Measurements from ENCODE around the gene MGAT1. TPM values are rescaled to one million over a fixed set of nuclear protein-coding genes. Genes with fewer than 3 reads are reported as not detected.
"Not testable (repeated sequence)": the region's sequence is repeated elsewhere in the genome, so short reads cannot be mapped to it uniquely, and the experiment has no call there.

The MGAT1 gene
- total RNA-seq, 1 experiment from 2014 or later = 104 TPM

- no TSS peak for BruUV-seq (replicated peaks)
- no peaks in the 10 kb centered on the region for H3K9me2 ChIP-seq (replicated peaks; ENCODE audit: low read length)
- H3K9me3 ChIP-seq (ENCODE audit: low read length) = no peaks in the 10 kb centered on the region
- H3K79me2 ChIP-seq (ENCODE audit: low read length) = no peaks in the 10 kb centered on the region
- intact Hi-C loops (cut with micrococcal nuclease) = loop anchor here (5.0 kb wide), 1 partner anchor 390 kb away; no protein-coding TSS in a partner anchor
- TF ChIP-seq EZH2phosphoT487 (IDR thresholded peaks at IDR 0.05; ENCODE audit: borderline replicate concordance, low read length) (no peak), CTCF (conservative IDR thresholded peaks at IDR 0.05; ENCODE audit: low read depth, low read length) (no peak), EZH2 (IDR thresholded peaks at IDR 0.05; ENCODE audit: low read length, unreplicated experiment) (no peak)
- CTCF ChIA-PET = no interaction called here
- H4K20me1 ChIP-seq (ENCODE audit: low read length) = no peaks in the 10 kb centered on the region
- no peaks in the 10 kb centered on the region for H3K36me3 ChIP-seq (ENCODE audit: low read depth, low read length)
- no peak overlapping the region for H2AFZ ChIP-seq (ENCODE audit: low read length)
- no peak for ATAC-seq
- no peak overlapping the region for H3K9ac ChIP-seq (ENCODE audit: low read length)
- H3F3A ChIP-seq (ENCODE audit: low read length, unreplicated experiment) = peaks cover 5% of the 10 kb centered on the region
- DNase-seq = no peak
- no peak overlapping the region for H3K27ac ChIP-seq (ENCODE audit: low read length)
- peaks cover 20% of the 10 kb centered on the region for H3K4me1 ChIP-seq (ENCODE audit: insufficient read depth, low read length)
- POLR2A ChIA-PET (ENCODE audit: unreplicated experiment) = no interaction called here
- no peak overlapping the region for H3K4me2 ChIP-seq (ENCODE audit: low read length)
- no peaks in the 10 kb centered on the region; the same call in 1 of the 2 replicates for H3K27me3 ChIP-seq (ENCODE audit: low read length)
- no peak overlapping the region for H3K4me3 ChIP-seq (ENCODE audit: low read length)
Measured at GRCh38 chr5:180782748-180783147, 19.9 kb downstream of the MGAT1 start.

GRCh38 chr5:180781900-180782326 lies 20.7 kb downstream of the MGAT1 start:
- H3K27ac ChIP-seq (ENCODE audit: low read length); H3K9me3 ChIP-seq (ENCODE audit: low read length); H3K9me2 ChIP-seq (replicated peaks; ENCODE audit: low read length); POLR2A ChIA-PET (ENCODE audit: unreplicated experiment); H3K4me3 ChIP-seq (ENCODE audit: low read length); H3F3A ChIP-seq (ENCODE audit: low read length, unreplicated experiment); H2AFZ ChIP-seq (ENCODE audit: low read length); BruUV-seq (replicated peaks); H3K27me3 ChIP-seq (ENCODE audit: low read length); H3K4me2 ChIP-seq (ENCODE audit: low read length); H3K36me3 ChIP-seq (ENCODE audit: low read depth, low read length); ATAC-seq; H3K9ac ChIP-seq (ENCODE audit: low read length); H3K79me2 ChIP-seq (ENCODE audit: low read length); H4K20me1 ChIP-seq (ENCODE audit: low read length); DNase-seq; CTCF ChIA-PET: not testable (repeated sequence)
- H3K4me1 ChIP-seq (ENCODE audit: insufficient read depth, low read length) = peaks cover 20% of the 10 kb centered on the region
- intact Hi-C loops (cut with micrococcal nuclease) = loop anchor here (5.0 kb wide), 1 partner anchor 390 kb away; no protein-coding TSS in a partner anchor

GRCh38 chr5:180779985-180780610 lies 22.5 kb downstream of the MGAT1 start:
- POLR2A ChIA-PET (ENCODE audit: unreplicated experiment) = no interaction called here
- Histone ChIP-seq H3K27me3 (ENCODE audit: low read length) (no peaks in the 10 kb centered on the region; the same call in 1 of the 2 replicates), H3K36me3 (ENCODE audit: low read depth, low read length) (no peaks in the 10 kb centered on the region), H3K9ac (ENCODE audit: low read length) (no peak overlapping the region), H3K9me2 (replicated peaks; ENCODE audit: low read length) (no peaks in the 10 kb centered on the region), H3K4me3 (ENCODE audit: low read length) (no peak overlapping the region), H3K4me2 (ENCODE audit: low read length) (no peak overlapping the region), H2AFZ (ENCODE audit: low read length) (no peak overlapping the region), H3K4me1 (ENCODE audit: insufficient read depth, low read length) (peaks cover 5% of the 10 kb centered on the region), H3F3A (ENCODE audit: low read length, unreplicated experiment) (peaks cover 4% of the 10 kb centered on the region), H3K27ac (ENCODE audit: low read length) (no peak overlapping the region), H3K9me3 (ENCODE audit: low read length) (no peaks in the 10 kb centered on the region), H3K79me2 (ENCODE audit: low read length) (no peaks in the 10 kb centered on the region), H4K20me1 (ENCODE audit: low read length) (no peaks in the 10 kb centered on the region)
- CTCF ChIA-PET = no interaction called here
- TF ChIP-seq EZH2 (IDR thresholded peaks at IDR 0.05; ENCODE audit: low read length, unreplicated experiment) (no peak), CTCF (conservative IDR thresholded peaks at IDR 0.05; ENCODE audit: low read depth, low read length) (no peak), EZH2phosphoT487 (IDR thresholded peaks at IDR 0.05; ENCODE audit: borderline replicate concordance, low read length) (no peak)
- no TSS peak for BruUV-seq (replicated peaks)
- intact Hi-C loops (cut with micrococcal nuclease) = loop anchor here (5.0 kb wide), 1 partner anchor 392 kb away; no protein-coding TSS in a partner anchor
- ATAC-seq = no peak
- DNase-seq = no peak

Measured in PC-3 (cell line).